ENCODE data around the gene HS6ST2.

DNA sequence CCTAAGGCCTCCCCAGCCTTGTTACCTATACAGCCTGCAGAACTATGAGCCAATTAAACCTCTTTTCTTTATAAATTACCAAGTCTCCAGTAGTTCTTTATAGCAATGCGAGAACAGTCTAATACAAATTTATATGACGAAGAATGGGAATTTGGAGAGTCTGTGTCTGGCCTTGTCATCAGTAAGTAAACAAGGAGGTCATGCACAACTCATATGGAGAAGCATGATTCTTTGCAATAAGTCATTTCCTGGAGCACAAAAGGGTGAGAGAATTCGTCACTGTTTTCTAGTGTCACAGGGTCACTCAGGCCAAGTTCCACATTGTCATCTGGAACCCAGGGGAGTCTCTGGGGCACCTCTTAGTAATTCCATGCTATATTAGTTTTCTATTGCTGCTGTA, 49.0 kb upstream of the HS6ST2 start:
- TF ChIP-seq, protein P1, sequence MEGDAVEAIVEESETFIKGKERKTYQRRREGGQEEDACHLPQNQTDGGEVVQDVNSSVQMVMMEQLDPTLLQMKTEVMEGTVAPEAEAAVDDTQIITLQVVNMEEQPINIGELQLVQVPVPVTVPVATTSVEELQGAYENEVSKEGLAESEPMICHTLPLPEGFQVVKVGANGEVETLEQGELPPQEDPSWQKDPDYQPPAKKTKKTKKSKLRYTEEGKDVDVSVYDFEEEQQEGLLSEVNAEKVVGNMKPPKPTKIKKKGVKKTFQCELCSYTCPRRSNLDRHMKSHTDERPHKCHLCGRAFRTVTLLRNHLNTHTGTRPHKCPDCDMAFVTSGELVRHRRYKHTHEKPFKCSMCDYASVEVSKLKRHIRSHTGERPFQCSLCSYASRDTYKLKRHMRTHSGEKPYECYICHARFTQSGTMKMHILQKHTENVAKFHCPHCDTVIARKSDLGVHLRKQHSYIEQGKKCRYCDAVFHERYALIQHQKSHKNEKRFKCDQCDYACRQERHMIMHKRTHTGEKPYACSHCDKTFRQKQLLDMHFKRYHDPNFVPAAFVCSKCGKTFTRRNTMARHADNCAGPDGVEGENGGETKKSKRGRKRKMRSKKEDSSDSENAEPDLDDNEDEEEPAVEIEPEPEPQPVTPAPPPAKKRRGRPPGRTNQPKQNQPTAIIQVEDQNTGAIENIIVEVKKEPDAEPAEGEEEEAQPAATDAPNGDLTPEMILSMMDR (IDR thresholded peaks at IDR 0.05), result no peak
- TF ChIP-seq POLR2A (IDR thresholded peaks at IDR 0.05), result no peak

All from testis (tissue), 2 donors.